Esophagus squamous epithelium (tissue), 5 donors: ENCODE measurements around the gene ADISSP. TPM values are rescaled to one million over a fixed set of nuclear protein-coding genes. Genes with fewer than 3 reads are reported as not detected.

Experiments
- DNase-seq: peaks from one replicate; lab custom pipeline; 2025; lab: John Stamatoyannopoulos, UW
- H3K27ac ChIP-seq, 4 donors: fragments of 200-600 bp; sonication (generic); one replicate each; pipeline ENCODE4 v1.5.1; 2016 to 2019; ENCODE audit warnings: mild to moderate bottlenecking in 1 of 4
- H3K27me3 ChIP-seq, 4 donors: fragments of 200-600 bp; sonication (generic); 1 replicate in 3 of 4; 2 replicates in 1 of 4; pipeline versions ENCODE4 v1.5.1 to v1.6.0; 2017 to 2021; ENCODE audit warnings: antibody characterized with exemption in 1 of 4
- H3K36me3 ChIP-seq, 3 donors: fragments of 200-600 bp; sonication (generic); one replicate each; pipeline ENCODE4 v1.5.1; 2016 to 2019
- H3K4me1 ChIP-seq, 3 donors: fragments of 200-600 bp; sonication (generic); one replicate each; pipeline ENCODE4 v1.5.1; 2017 to 2019
- H3K4me3 ChIP-seq, 4 donors: fragments of 200-600 bp; sonication (generic); 1 replicate in 3 of 4; 2 replicates in 1 of 4; pipeline ENCODE4 v1.5.1; 2016 to 2019; ENCODE audit warnings: mild to moderate bottlenecking in 2 of 4, moderate library complexity in 1 of 4
- H3K9me3 ChIP-seq, 3 donors: fragments of 200-600 bp; sonication (generic); one replicate each; pipeline ENCODE4 v1.5.1; 2016 to 2019
- POLR2A ChIP-seq, 4 donors: fragments of 450-650 bp; IDR thresholded peaks; one replicate each; pipeline ENCODE4 v1.6.1; 2017; ENCODE audit warnings: antibody characterized with exemption in 4 of 4, mild to moderate bottlenecking in 4 of 4, moderate library complexity in 3 of 4
- WGBS, 2 donors: methylation state at CpG; one replicate each; pipeline ENCODE4 v1.1.5; 2018; 5-methylcytosine and 5-hydroxymethylcytosine counted together
- intact Hi-C: fragments of 100-400 bp; cut with DNase I; formaldehyde crosslinking; loops from one replicate; pipeline ENCODE4 v1.15.0; 2022
- total RNA-seq, 4 donors: library from RNA; depleted of rRNA; stranded (reverse); fragments of >200 nt; gene quantifications; one replicate each; pipeline ENCODE4 v1.1.0, GENCODE V29; 2016
- TF ChIP-seq, protein P1 (sequence below), 6 experiments: fragments of 450-650 bp in 4 of 6; fragments of 200-600 bp in 2 of 6; sonication (generic) in 2 of 6; IDR thresholded peaks; one replicate each; pipeline ENCODE4 v1.5.1; 2016 to 2019; ENCODE audit warnings: antibody characterized with exemption in 6 of 6, mild to moderate bottlenecking in 4 of 6, moderate library complexity in 4 of 6
- donor health status: DM: yes; HTN: yes; CAD: no.

The ADISSP gene
- total RNA-seq, 4 donors from 2014 or later: 13.5 to 24.7 (median 19.8) TPM

DNA sequence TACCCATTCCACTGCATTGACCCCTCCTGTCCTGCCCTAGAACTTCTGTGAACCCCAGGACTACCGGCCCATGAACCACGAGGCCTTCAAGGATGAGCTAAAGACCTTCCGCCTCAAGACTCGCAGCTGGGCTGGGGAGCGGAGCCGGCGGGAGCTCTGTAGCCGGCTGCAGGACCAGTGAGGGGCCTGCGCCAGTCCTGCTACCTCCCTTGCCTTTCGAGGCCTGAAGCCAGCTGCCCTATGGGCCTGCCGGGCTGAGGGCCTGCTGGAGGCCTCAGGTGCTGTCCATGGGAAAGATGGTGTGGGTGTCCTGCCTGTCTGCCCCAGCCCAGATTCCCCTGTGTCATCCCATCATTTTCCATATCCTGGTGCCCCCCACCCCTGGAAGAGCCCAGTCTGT is 37.2 kb upstream of the ADISSP start:
- H3K4me1 ChIP-seq: peaks cover 48 to 90% (median 56%) of the 10 kb centered on the region in 3 donors
- no peaks in the 10 kb centered on the region for H3K9me3 ChIP-seq
- no peak for DNase-seq
- H3K27me3 ChIP-seq: no peaks in the 10 kb centered on the region
- TF ChIP-seq, protein P1, sequence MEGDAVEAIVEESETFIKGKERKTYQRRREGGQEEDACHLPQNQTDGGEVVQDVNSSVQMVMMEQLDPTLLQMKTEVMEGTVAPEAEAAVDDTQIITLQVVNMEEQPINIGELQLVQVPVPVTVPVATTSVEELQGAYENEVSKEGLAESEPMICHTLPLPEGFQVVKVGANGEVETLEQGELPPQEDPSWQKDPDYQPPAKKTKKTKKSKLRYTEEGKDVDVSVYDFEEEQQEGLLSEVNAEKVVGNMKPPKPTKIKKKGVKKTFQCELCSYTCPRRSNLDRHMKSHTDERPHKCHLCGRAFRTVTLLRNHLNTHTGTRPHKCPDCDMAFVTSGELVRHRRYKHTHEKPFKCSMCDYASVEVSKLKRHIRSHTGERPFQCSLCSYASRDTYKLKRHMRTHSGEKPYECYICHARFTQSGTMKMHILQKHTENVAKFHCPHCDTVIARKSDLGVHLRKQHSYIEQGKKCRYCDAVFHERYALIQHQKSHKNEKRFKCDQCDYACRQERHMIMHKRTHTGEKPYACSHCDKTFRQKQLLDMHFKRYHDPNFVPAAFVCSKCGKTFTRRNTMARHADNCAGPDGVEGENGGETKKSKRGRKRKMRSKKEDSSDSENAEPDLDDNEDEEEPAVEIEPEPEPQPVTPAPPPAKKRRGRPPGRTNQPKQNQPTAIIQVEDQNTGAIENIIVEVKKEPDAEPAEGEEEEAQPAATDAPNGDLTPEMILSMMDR (IDR thresholded peaks at IDR 0.05): no peak
- TF ChIP-seq POLR2A (IDR thresholded peaks at IDR 0.05): no peak
- intact Hi-C loops: no loop called here
- peak overlapping the region; percentile 68 to 97 (median 94) for H3K27ac ChIP-seq
- 82% methylated on average over 7 of the region's 11 CpGs; no CpG with 5 or more reads in 1 of the 2 donors for WGBS, 2 donors
- peaks cover 9 to 53% (median 50%) of the 10 kb centered on the region in 3 donors for H3K36me3 ChIP-seq
- no peak overlapping the region for H3K4me3 ChIP-seq

GRCh38 chr20:3804254-3804751 is 36.8 kb upstream of the ADISSP start:
- WGBS, 2 donors: 38 to 61% methylated on average over 2 to 3 of the region's 11 CpGs
- H3K27ac ChIP-seq: peak overlapping the region; percentile 68 to 97 (median 94)
- peaks cover 9 to 54% (median 50%) of the 10 kb centered on the region in 3 donors for H3K36me3 ChIP-seq
- no peak for TF ChIP-seq POLR2A (IDR thresholded peaks at IDR 0.05)
- no peaks in the 10 kb centered on the region for H3K27me3 ChIP-seq
- H3K4me1 ChIP-seq: peaks cover 52 to 93% (median 58%) of the 10 kb centered on the region in 3 donors
- no peak overlapping the region for H3K4me3 ChIP-seq
- H3K9me3 ChIP-seq: no peaks in the 10 kb centered on the region
- intact Hi-C loops: no loop called here
- DNase-seq: no peak

- 73 to 84% methylated on average over 6 of the region's 6 CpGs for WGBS, 2 donors
- intact Hi-C loops: no loop called here
- Histone ChIP-seq H3K27me3 (no peaks in the 10 kb centered on the region), H3K36me3 (peaks cover 9 to 58% (median 50%) of the 10 kb centered on the region in 3 donors), H3K27ac (peak overlapping the region; percentile 68 to 97 (median 94)), H3K4me3 (no peak overlapping the region), H3K4me1 (peaks cover 52 to 94% (median 63%) of the 10 kb centered on the region in 3 donors), H3K9me3 (no peaks in the 10 kb centered on the region)
- DNase-seq: no peak
- TF ChIP-seq, protein P1 (IDR thresholded peaks at IDR 0.05): no peak
- TF ChIP-seq POLR2A (IDR thresholded peaks at IDR 0.05): no peak
These were observed 36.3 kb upstream of the ADISSP start for GRCh38 chr20:3803854-3804253.

- WGBS, 2 donors: 86% methylated on average over 13 of the region's 14 CpGs; no CpG with 5 or more reads in 1 of the 2 donors
- Histone ChIP-seq H3K27me3 (no peaks in the 10 kb centered on the region), H3K36me3 (peaks cover 9 to 64% (median 50%) of the 10 kb centered on the region in 3 donors), H3K4me3 (no peak overlapping the region), H3K9me3 (no peaks in the 10 kb centered on the region), H3K4me1 (peaks cover 49 to 94% (median 66%) of the 10 kb centered on the region in 3 donors), H3K27ac (peak overlapping the region in 1 of 4 donors; percentile 96)
- TF ChIP-seq, protein P1 (IDR thresholded peaks at IDR 0.05): no peak
- no peak for TF ChIP-seq POLR2A (IDR thresholded peaks at IDR 0.05)
- intact Hi-C loops: no loop called here
- no peak for DNase-seq
These were observed 35.7 kb upstream of the ADISSP start for GRCh38 chr20:3803289-3803688.

DNA sequence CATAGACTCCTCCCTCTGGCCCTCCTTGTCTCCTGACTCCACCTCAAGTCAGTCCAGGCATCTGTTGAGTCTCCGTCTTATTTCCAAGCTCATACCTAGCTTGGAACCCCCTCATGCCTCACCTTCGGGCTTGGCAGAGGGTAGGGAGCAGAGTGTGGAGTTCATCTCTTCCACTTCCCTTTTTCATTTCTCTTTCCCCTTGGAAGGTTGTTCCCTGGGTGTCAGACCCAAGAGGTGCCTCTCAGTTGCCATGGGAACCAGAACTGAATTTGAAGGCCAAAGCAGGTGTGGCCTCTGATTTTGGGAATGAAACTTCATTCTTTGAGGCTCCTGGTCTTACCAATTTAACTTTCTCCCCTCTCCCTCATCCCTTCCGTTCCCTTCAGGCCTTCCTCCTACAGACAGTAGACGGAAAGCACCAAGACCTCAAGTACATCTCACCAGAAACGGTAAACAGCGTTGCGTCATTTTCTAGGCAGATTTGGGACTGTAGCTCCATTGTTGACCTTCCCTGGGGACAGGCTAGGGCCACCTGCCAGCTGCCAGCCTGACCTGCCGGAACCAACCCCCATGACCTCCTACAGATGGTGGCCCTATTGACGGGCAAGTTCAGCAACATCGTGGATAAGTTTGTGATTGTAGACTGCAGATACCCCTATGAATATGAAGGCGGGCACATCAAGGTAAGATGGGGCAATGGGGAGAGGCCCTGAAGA is 35.1 kb upstream of the ADISSP start:
- peaks cover 9 to 64% (median 50%) of the 10 kb centered on the region in 3 donors for H3K36me3 ChIP-seq
- H3K27me3 ChIP-seq: no peaks in the 10 kb centered on the region
- H3K27ac ChIP-seq: peak overlapping the region in 1 of 4 donors; percentile 96
- 90% methylated on average over 7 to 10 of the region's 11 CpGs for WGBS, 2 donors
- peaks cover 46 to 94% (median 66%) of the 10 kb centered on the region in 3 donors for H3K4me1 ChIP-seq
- intact Hi-C loops: no loop called here
- TF ChIP-seq, protein P1 (IDR thresholded peaks at IDR 0.05): no peak
- TF ChIP-seq POLR2A (IDR thresholded peaks at IDR 0.05): no peak
- H3K4me3 ChIP-seq: no peak overlapping the region
- no peak for DNase-seq
- H3K9me3 ChIP-seq: no peaks in the 10 kb centered on the region
